GOT3 (cell line): Measurements from ENCODE around the gene SCMH1.

ENCODE experiments used
- DNase-seq: peaks from one replicate; lab custom pipeline; 2025; ENCODE audit warnings: mixed read lengths; lab: John Stamatoyannopoulos, UW

SCMH1 gene

DNA sequence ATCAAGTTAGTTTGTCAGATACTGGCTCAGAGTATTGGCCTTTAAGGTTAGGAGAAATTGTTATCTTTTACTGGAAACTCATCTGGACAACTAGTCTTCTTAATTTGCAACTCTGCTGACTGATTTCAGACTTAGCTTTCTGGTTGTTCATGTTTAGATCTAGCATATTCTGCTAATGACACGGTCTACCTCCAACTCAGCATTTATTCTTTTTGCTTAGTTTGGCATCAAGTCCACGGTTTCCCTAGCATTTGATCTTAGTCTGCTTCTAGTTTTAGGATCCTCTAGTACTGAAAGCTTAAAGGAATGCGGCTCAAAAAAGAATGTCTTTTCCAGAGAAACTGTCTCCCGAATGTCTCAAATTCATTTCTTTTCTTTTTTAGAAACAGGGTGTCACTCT lies 145.0 kb downstream of the SCMH1 start:
- DNase-seq: no peak

DNA sequence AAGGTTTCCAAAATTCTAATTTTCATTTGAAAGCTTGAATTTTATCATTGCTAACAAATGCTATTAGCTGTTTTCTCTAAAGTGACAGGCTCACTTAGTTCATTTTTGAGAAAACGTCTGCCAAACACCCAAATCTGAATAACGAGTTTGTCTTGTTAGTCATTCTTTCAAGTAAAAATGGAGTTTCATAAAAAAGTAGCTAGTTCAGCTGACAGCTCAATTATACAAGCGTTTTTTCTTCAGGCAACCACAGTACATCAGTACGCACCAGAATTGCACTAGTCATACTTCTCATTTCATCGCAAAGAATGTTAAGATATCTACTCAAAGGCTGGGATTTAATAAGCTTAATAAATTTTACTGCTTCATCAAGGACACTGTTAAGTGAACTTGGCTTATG lies 148.3 kb downstream of the SCMH1 start:
- DNase-seq: no peak

DNA sequence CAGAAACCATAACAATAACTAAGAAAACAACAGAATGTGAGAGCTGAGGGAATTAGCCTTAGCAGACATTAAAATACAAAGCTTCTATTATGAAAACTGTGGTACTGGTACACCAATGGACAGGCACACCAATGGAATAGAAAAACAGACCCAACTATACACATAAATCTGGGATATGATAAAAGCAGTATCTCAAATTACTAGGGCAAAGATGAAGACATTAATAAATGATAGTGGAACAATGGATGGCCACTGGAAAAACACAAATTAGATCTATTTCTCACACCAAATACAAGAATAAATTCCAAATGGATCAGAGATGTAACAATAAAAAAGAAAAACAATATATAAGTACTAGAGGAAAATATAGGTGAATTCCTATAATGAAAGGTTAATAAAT lies 155.2 kb downstream of the SCMH1 start:
- DNase-seq: no peak

DNA sequence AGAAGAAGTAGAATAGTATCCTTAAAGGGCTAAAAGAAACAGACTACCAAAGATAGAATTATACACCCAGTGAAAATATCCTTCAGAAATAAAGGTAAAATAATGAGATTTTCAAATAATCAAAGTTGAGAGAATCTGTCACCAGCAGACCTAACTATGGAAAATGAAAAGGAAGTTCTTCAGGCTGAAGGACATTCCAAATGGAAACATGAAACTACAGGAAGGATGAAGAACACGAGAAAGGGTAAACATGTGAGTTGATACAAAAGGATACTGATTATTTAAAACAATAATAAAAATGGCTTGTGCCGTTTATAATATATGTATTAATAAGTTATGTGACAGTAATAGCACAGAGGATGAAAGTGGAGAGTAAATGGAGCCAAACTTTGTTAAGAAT lies 163.5 kb downstream of the SCMH1 start:
- DNase-seq: no peak

DNA sequence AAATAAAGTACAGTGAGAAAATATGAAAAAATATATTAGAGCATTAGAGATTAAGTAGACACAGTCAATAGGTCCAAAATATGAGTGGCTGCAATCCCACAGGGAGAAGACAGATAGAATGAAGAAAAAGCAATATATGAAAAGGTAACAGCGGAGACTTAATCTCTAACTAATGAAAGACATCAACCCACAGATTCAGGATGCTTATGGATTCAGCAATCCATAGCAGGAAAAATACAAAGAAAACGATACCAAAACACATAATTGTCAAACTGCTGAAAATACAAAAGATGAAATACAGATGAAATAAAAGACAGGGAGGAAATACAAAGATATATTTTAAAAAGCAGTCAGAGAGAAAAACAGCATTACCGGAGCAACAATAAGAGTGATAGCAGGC lies 163.9 kb downstream of the SCMH1 start:
- DNase-seq: no peak

DNA sequence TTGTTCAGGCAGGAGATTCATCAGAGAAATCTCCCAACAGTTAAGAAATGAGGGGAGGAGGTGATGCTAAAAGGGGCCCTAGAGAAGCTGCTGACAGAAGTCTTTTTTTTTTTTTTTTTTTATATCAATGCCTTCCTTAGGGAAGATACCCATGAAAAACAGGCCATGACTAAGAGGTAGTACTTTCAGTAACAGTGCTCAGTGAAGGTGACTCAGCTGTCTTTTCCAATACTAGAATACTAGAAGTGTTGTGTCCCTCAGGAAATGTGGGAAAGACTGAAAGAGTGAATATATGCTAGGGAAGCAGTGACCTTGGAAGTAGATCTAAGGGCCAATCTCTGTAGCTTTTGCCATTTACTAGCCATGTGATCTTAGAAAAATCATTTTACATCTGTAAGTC lies 168.1 kb downstream of the SCMH1 start:
- DNase-seq: no peak

DNA sequence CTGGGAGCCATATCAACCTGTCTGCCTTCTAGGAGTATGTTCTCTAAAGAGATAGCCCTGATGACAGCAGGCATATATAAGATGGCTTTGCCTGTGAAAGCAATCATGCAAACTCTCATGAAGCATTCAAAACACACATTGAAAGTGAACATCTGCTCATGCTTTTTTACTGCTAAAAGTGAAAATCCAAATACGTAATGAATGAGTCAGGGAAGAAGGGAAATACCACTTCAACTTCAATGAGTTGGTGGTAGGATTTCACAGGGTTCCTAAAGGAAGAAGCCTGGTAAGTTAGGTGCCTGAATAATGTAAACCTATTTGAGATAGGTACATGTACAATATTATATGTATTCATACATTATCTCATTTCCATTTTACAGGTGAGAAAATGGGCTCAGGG lies 170.1 kb downstream of the SCMH1 start:
- no peak for DNase-seq

DNA sequence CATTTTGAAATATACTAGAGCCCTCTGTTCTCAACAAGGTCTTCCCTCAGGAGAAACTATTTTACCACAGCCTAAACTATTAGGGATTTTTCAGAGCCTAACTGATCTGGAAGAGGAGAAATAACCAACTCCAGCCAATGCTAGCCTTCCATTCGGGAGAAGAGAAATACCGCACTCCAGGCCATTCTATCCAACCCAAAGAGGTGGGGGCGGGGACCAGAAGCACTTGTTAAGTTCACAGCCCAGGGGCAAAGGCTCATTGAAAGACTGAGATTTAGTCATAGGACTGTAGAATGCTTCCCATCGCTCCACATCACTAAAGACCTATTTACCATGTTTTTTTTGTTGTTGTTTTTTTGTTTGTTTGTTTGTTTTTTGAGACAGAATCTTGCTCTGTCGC lies 185.2 kb downstream of the SCMH1 start:
- DNase-seq: no peak

DNA sequence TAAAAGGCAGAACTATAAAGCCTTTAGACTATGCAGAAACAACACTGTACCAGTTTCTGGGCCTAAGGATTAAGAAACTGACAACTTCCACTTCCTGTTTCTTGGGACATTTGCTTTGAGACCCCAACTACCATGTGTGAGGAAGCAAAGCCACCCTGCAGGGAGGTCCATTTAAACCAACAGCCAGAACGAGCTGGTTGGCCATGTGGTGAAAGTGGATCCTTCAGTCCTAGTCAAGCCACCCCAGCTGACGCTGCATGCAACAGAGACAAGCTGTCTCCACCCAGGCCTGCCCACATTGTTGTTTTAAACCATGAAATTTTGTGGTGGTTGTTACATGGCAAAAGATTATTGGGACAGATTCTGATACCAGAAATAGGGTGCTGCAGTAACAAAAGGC lies 188.8 kb downstream of the SCMH1 start:
- DNase-seq: no peak

DNA sequence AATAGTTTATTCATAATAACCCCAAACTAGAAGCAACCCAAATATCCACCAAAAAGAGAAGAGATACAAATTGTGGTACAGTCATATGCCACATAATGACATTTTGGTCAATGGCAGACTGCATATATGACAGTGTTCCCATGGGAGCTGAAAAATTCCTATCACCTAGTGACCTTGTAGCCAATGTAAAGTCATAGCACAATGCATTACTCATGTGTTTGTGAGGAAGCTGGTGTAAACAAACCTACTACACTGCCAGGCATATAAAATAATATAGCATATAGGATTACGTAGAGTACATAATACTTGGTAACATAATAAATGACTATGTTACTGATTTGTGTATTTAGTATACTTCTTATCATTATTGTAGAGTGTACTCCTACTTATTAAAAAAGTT lies 191.1 kb downstream of the SCMH1 start:
- DNase-seq: no peak

DNA sequence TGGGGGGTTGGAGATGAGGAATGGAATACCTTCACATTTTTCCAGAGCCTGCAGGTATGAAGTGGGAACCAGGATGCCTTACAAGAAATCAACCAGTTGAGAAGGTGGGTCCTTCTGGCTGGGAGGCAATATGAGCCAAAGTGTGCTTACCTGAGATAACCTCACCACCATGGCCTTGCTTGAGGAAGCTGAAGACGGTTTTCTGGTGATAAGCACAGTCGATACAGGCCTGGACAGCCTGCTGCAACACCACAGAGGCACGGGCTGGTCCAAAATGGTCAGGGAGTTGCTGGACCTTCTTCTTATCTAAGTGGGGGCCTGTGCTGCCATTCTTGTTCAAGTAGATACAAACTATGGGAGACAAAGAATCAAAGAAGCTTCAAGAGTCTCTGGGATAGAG lies 193.6 kb downstream of the SCMH1 start:
- no peak for DNase-seq

DNA sequence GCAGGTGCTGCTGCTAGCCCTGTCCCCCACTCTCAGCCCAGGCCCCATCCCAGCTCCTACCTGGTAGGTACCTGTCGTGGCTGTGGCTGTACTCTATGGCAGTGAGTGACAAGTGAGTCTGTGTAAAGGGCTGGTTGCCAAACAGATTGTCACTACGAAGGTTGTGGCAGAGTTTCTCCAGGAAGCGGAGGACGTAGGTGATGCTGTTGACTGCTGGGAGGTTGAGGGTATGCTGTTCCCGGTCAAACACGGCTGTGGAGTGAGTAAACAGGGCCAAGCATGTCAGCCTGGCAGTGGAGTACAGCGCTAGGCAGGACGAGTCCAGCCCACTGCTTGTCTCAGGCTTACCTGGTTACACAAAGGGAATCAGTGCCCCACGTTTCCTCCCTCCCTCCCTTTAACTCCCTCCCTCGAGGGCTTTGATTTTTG lies 195.7 kb downstream of the SCMH1 start:
- no peak for DNase-seq

DNA sequence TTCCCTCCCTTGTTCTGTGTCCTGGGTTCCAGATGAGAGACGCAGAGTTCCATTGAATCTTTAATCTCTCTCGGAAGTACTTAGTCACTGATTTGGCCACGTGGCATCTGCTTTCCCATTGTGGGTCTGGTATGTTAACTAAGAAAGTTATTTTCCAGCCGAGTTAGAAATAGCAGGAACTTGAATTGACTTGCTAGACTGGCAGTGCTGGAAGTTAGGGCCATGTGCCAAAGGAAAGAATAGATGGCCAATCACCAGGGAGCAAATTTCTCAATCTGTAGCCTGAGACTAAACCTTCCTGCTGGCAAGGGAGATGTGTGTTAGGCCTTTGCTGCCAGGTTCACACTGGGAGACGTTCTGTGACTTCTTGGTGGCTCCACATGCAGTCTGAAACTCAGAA lies 196.4 kb downstream of the SCMH1 start:
- DNase-seq: no peak

DNA sequence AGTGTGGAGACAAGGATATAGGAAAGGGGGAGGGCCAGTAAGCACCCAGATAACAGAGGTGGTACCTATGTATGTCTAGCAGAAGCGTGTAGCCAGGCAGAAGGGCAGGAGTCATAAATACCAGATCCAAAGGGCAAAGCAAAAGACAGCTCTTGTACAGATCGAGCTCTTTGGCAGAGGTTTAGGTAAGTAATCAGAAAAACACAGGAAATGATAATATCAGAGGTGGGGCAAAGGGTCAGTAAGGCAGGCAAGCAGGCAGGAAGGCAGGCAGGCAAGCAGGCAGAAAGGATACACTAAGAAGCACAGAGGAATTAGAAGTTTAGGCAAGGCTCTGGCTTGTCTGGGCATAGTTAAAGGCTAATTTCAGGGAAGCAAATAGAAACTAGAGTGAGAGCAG lies 197.9 kb downstream of the SCMH1 start:
- DNase-seq: no peak

DNA sequence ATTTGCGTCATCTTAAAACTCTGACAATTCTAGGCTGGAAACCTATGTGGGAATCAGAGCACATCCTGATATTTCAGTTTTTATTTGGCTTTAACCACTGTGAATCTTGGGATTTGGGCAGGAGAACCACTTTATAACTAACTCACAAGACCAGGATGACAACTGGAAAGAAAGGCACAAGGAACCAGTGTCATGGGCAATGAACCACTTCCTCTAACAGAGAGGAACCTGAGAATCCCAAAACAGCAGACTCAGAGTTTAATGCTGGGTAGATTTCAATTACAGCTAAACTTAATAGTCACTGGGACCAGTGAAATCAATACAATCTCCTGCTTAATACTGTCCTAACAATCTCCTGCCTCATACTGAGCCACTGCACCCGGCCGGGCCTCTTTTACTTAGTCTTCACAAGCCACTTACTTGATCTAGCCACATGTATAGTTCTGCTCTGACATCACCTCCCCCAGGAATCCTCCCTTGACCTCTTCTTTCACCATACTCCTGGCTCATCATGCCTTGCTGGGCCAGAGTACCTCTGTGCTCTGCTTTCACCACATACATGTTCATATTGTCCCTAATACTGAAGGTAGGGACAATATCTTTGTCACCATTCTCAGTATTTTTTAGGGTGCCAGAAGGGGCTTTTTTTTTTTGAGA lies 200.4 kb downstream of the SCMH1 start:
- DNase-seq: no peak

DNA sequence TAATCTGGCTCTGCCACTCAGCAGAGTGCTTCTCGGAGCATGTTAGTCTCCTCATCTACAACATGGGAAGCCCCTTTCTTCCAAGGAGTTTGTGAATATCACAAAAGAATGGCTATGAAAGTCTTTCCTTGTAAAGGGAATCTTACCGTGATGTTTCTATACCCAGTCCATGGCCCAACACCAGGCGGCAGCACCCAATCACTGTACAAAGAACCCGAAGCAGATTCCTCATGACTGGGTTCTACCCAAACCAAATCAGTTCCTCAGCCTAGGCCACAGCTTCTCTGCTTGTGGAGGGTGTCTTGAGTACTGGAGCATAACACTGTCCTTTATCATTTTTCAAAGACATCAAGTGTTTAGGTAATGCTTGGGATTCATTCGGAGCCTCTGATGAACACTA lies 204.0 kb downstream of the SCMH1 start:
- no peak for DNase-seq

DNA sequence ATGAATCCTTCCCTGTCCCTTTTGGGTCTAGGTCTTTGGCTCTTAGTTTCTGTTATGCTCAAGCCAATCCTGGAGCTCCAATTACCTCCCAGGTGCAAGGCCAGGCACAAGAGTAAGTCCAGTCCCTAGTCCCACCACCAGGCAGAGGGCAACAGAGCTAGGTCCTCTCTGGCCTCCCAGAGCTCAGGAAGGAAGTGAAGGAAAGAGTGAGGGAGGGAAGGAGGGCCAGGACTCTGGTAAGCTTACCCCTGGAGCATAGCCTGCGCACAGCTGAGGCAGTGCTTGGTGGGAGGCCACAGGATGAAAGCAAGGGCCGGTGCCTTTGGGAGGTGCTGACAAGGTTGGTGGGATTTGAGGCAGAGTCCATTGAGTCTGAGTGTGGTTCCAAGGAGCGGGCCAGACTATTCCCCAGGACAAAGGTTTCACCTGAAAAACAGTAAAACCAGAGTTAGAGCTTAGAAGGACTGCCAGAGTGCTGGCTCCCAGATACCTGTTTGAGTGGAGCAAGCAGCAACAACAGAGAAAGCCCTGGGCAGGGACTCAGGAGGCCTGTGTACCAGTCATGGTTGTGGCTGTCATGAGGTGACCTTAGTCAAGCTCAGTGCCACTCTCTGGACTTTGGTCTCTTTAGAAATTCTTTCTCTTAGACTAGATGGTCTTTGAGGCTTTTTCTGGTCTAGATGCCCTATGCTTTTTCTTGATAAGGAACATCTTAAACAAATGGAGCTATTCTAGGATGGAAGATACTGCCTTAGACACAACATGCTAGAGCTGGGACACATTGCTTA lies 204.8 kb downstream of the SCMH1 start:
- DNase-seq: no peak

DNA sequence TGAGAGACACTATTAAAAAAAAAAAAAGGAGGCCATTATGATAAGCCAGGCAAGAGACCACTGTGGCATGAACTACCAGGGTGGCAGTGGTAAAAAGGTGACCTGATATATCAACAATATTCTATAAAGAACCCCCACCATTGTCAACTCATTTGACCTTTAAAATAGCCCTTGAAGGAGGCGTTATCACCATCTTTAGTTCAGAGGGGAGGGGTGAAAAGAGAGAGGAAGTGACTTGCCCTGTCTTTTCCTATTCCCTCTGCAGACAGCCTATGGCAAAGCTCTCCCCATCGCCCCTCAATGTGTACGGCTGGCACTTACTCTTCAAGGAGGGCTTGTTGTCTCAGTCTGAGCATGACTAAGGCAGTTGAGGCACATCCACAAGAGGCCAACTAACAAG lies 208.8 kb downstream of the SCMH1 start:
- no peak for DNase-seq

DNA sequence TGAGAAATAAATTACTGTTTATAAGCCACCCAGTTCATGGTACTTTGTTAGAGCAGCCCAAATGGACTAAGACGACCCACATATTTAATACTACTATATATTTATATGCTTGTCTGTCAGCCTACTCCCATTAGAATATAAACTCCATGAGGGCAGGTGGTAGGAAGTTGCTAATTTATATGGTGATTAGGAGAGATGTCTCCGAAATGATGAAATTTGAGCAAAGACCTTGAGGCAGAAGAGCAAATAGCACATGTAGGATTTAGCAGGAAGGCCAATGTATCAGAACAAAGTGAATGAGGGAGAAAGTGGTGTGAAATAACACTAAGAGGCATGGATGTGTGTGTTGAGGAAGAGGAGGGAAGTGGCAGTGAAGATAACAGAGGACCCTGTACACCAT lies 210.0 kb downstream of the SCMH1 start:
- no peak for DNase-seq

DNA sequence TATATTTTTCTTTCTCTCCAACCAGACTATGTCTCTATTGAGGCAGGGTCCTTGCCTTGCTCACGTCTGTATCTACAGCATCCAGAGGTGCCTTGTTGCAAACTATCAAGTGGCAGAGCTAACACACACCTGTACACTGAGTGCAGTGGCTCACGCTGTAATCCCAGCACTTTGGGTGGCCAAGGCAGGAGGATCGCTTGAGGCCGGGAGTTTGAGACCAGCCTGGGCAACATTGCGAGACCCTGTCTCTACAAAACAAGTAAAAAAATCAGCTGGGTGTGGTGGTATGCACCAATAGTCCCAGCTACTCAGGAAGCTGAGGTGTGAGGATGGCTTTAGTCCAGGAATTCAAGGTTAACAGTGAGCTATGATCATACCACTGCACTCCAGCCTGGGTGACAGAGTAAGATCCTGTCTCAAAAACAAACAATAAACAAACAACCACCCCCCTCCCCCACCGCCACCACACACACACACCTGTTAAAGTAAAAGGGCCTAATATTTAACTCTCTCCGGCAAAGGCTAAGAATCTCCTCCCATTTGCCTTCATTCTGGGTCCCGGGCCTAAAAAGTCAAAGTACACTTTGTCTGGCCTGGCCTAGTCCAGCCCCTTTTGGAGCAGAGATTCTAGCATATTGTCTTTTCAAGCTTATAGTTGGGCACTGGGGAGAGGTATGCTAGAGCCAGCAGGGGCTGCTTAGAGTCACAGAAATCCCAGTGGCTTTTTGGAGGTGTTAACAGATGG lies 211.1 kb downstream of the SCMH1 start:
- no peak for DNase-seq

DNA sequence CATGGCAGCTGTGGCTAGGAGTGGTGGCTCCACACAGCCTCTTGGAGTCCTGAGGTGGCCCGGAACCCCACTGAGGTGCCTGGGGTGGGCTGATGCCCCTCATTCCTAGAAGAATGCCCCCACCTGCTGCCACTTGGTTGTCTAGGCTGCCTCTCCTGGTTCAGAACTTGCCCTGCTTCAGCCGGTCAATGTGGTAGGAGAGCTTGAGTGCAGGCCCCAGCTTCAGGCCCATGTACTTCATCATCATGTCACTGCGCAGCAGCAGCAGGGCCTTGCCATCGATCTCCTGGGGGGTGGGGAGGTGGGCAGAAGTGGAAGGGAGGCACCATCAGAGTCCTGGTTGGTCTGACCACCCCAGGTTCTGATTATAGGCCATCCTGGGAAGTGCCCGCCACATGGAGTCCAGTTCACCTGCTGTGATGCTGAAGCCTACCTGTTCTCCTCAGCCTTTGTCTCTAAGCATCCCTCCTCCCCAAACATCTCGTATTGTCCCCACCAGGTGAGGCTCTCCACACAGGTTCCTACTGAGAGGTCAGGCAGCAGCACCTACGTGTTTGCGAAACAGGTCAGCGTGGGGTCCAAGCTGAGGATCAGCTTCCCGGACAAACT lies 214.0 kb downstream of the SCMH1 start:
- DNase-seq: no peak

DNA sequence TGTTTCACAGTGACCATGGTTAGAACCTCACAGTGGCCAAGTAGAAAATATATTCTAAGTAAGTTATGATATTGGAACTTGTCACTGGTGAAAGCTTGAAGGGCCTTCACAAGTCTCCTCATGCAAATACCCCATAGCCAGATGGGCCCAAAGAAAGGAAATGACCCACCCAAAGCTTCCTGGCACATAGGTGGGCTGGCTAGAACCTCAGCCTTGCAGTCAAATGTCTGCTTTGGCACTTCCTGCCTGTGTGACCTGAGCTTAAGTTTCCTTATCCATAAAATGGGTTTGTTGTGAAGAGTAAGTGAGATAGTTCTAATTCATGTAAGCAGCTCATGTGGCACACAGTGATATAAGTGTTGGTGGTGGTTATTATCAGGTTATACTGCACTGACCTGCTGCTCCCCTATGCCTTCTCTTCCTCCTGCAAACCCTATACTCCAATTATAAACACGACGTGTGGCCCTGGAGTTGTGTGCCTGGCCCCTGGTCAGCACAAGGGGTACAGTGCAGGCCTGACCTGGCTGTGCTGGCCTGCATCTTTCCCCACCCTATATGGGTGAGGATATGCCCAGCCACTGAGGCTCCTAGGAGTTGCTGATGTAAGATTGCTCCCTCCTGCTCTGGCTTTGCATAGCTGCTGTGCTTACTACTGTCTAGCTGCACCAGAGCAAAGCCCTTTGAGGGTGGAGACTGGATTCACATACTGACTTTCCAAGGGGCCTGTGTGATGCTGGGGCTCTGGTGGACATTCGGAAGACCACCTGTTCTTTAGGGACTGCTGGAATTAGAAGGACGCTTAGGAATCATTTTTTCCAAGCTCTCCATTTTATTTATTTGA lies 215.9 kb downstream of the SCMH1 start:
- no peak for DNase-seq
